ENCODE data around the gene EML6. TPM values are rescaled to one million over a fixed set of nuclear protein-coding genes. Genes with fewer than 3 reads are reported as not detected.

The EML6 gene
- total and polyA plus RNA-seq, 3 donors from 2014 or later: 7.6 to 17.3 (median 12.1) TPM

DNA sequence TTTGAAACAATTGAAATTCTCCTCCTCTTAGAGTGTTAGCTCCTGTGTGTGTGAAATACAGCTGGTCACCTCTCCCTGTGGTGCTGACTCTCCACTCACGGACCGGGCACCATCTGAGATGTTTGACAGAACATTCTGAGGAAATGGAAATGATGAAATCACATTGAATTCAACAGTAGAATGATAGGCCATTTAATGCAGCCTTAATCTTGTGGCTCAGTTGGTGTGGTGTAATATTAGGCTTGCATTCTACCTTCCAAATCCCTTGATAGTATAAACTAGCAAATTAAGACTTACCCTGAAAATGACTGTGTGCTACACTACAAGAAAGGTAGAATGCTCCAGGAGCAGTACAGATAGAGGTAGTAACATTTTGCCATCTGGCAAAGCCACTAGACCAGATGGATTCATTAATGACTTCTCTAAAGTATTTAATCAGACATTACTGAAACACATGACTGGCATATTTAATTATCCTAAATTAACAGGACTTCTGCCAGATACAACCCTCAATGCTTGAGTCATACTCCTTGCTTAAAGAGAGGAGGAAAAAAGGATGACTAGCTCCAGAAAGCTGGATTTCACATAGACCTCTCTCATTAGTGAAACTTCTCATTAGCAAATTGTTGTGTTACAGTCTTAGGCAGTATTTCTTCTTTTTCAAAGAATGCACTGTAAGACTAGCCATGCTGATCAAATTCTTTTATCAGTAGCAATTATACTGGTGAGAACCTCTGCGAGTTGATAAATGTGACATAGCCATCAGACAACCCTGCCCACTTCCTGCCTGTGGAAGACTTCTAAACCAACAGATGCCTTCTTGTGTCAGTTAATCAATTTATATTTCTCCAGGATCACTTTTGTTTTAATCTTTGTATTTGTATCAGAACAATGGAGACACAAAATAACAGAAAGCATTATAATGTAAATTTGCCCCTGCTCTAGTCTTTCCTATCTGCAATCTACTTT lies 80.6 kb downstream of the EML6 start:
- 64 to 79% methylated on average over 3 of the region's 3 CpGs for WGBS, 2 donors
- intact Hi-C loops (cut with DNase I; ENCODE audit: low total_unique reads): no loop called here
- H3K36me3 ChIP-seq (ENCODE audit: low read depth, missing control alignments): no peaks in the 10 kb centered on the region
- no peak overlapping the region for H3K27ac ChIP-seq
- DNase-seq: no peak
- no peak for TF ChIP-seq POLR2A (IDR thresholded peaks at IDR 0.05)
- TF ChIP-seq, protein P1, sequence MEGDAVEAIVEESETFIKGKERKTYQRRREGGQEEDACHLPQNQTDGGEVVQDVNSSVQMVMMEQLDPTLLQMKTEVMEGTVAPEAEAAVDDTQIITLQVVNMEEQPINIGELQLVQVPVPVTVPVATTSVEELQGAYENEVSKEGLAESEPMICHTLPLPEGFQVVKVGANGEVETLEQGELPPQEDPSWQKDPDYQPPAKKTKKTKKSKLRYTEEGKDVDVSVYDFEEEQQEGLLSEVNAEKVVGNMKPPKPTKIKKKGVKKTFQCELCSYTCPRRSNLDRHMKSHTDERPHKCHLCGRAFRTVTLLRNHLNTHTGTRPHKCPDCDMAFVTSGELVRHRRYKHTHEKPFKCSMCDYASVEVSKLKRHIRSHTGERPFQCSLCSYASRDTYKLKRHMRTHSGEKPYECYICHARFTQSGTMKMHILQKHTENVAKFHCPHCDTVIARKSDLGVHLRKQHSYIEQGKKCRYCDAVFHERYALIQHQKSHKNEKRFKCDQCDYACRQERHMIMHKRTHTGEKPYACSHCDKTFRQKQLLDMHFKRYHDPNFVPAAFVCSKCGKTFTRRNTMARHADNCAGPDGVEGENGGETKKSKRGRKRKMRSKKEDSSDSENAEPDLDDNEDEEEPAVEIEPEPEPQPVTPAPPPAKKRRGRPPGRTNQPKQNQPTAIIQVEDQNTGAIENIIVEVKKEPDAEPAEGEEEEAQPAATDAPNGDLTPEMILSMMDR (IDR thresholded peaks at IDR 0.05): no peak
- H3K4me3 ChIP-seq: no peak overlapping the region
- H3K9me3 ChIP-seq: no peaks in the 10 kb centered on the region
- H3K27me3 ChIP-seq: no peaks in the 10 kb centered on the region
- no peaks in the 10 kb centered on the region for H3K4me1 ChIP-seq

DNA sequence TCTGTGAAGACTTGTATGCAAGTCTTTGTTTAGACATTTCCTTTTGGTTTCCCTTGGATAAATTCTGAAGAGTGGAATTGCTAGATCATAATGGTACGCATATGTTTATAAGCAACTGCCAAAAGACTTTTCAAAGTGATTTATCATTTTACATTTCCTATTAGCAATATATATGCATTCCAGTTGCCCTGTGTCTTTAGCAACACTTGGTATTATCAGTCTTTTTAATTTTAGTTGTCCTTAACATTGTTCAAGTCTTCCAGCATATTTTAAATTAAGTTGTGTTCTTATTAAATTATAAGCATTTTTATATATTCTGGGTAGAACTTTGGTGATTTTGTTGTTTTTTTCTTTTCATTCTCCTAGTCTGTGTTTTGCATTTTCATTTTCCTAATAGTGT lies 81.8 kb downstream of the EML6 start:
- H3K4me3 ChIP-seq: no peak overlapping the region
- intact Hi-C loops (cut with DNase I; ENCODE audit: low total_unique reads): no loop called here
- WGBS, 2 donors: 93 to 98% methylated on average over 1 of the region's 1 CpG

DNA sequence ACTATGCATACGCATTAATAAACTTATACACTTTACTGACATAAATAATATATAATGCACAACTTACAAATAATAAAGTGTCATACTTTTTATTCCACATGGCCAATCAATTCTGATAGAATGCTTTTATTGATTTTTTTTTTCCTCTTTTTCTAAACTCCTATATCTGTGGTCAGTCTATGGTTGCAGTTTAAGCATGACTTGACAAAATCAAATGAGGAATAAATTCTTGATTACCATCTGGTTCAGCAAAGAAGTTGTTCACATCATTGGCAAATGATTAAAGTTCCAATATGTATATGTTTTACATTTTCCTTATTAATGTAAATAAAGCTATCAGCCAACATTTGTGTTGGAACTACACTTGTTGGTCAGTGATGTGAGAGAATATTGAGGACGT lies 83.5 kb downstream of the EML6 start:
- no peaks in the 10 kb centered on the region for H3K9me3 ChIP-seq
- intact Hi-C loops (cut with DNase I; ENCODE audit: low total_unique reads): no loop called here
- H3K27me3 ChIP-seq: no peaks in the 10 kb centered on the region
- H3K4me3 ChIP-seq: no peak overlapping the region
- TF ChIP-seq POLR2A (IDR thresholded peaks at IDR 0.05): no peak
- TF ChIP-seq, protein P1 (IDR thresholded peaks at IDR 0.05): no peak
- no peak for DNase-seq
- no peaks in the 10 kb centered on the region for H3K36me3 ChIP-seq (ENCODE audit: low read depth, missing control alignments)
- no peak overlapping the region for H3K27ac ChIP-seq
- no peaks in the 10 kb centered on the region for H3K4me1 ChIP-seq
- 88 to 89% methylated on average over 2 of the region's 2 CpGs for WGBS, 2 donors

More for the DNA sequence above, 81.8 kb downstream of the EML6 start:
- H3K36me3 ChIP-seq (ENCODE audit: low read depth, missing control alignments): no peaks in the 10 kb centered on the region
- no peaks in the 10 kb centered on the region for H3K27me3 ChIP-seq
- no peaks in the 10 kb centered on the region for H3K9me3 ChIP-seq
- DNase-seq: no peak
- no peaks in the 10 kb centered on the region for H3K4me1 ChIP-seq
- no peak overlapping the region for H3K27ac ChIP-seq
- TF ChIP-seq, protein P1 (IDR thresholded peaks at IDR 0.05): no peak
- TF ChIP-seq POLR2A (IDR thresholded peaks at IDR 0.05): no peak

DNA sequence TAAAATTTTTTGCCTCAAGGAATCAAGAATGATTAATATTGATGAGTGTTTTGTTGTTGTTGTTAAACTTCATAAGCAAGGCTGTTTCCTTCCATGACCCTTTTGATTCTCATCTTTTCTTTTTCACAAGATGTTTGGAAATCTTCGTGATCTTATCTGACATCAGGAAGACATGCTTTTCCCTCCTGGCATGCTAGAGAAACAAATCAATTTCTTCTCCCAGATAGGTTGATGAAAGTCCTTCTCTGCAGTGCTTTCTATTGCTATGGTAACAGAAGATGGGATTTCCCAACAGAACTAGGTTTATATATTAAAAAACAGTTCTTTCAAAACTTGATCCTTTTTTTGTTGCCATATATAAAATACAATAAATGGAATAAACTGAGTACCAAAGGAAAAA lies 85.2 kb downstream of the EML6 start:
- no peak for DNase-seq
- Histone ChIP-seq H3K36me3 (ENCODE audit: low read depth, missing control alignments) (no peaks in the 10 kb centered on the region), H3K27ac (no peak overlapping the region), H3K4me3 (no peak overlapping the region), H3K9me3 (no peaks in the 10 kb centered on the region), H3K4me1 (no peaks in the 10 kb centered on the region), H3K27me3 (no peaks in the 10 kb centered on the region)
- no peak for TF ChIP-seq POLR2A (IDR thresholded peaks at IDR 0.05)
- TF ChIP-seq, protein P1 (IDR thresholded peaks at IDR 0.05): no peak
- 44 to 71% methylated on average over 1 of the region's 1 CpG for WGBS, 2 donors
- intact Hi-C loops (cut with DNase I; ENCODE audit: low total_unique reads): no loop called here
